SK-N-SH (cell line): Measurements from ENCODE around the gene RABAC1.

Source experiments
- CTCF ChIP-seq: fragments of 200-600 bp; sonication (generic); IDR thresholded peaks from 2 replicates; pipeline ENCODE4 v1.6.1; 2017; ENCODE audit warnings: antibody characterized with exemption, mild to moderate bottlenecking, moderate library complexity
- EZH2phosphoT487 ChIP-seq: fragments of 200-600 bp; sonication (generic); IDR thresholded peaks from 2 replicates; pipeline ENCODE4 v1.6.1; 2017; ENCODE audit warnings: low read depth, mixed run types, mild to moderate bottlenecking, antibody characterized with exemption, moderate library complexity, borderline replicate concordance
- MXI1 ChIP-seq: IDR thresholded peaks from 2 replicates; pipeline ENCODE4 v1.6.1; 2012; ENCODE audit warnings: mild to moderate bottlenecking, low read depth, low read length, improper control_type of control experiment
- USF1 ChIP-seq: IDR thresholded peaks from 2 replicates; pipeline ENCODE4 v1.4.0; 2012; ENCODE audit warnings: low read depth, borderline replicate concordance

GRCh38 chr19:41959056-41960053 is at the start of gene RABAC1:
- peak; percentile 34 for TF ChIP-seq CTCF
- TF ChIP-seq USF1, result no peak
- TF ChIP-seq MXI1, result peak; percentile 76
- no peak for TF ChIP-seq EZH2phosphoT487
